DOHH2 (cell line): ENCODE measurements around the gene GBA3.

Source experiments
- H3F3A ChIP-seq: fragments of 200-600 bp; sonication (generic), shearing (Covaris generic); 2 replicates; pipeline ENCODE4 v1.6.0; 2016; ENCODE audit warnings: antibody characterized with exemption, mild to moderate bottlenecking; ENCODE audit not compliant: control insufficient read depth, insufficient read depth
- H3K27ac ChIP-seq: fragments of 200-600 bp; sonication (generic); 2 replicates; pipeline ENCODE4 v1.5.1; 2014; ENCODE audit warnings: low read depth, mild to moderate bottlenecking, low read length, moderate library complexity
- H3K27me3 ChIP-seq: fragments of 200-600 bp; sonication (generic); 2 replicates; pipeline ENCODE4 v1.6.1; 2014; ENCODE audit warnings: mild to moderate bottlenecking, low read length, mixed read lengths; ENCODE audit not compliant: control insufficient read depth
- H3K36me3 ChIP-seq: fragments of 200-600 bp; sonication (generic); 2 replicates; pipeline ENCODE4 v1.6.1; 2014; ENCODE audit warnings: mild to moderate bottlenecking, low read length, moderate library complexity, mixed read lengths; ENCODE audit not compliant: control insufficient read depth
- H3K4me1 ChIP-seq: fragments of 200-600 bp; sonication (generic); 2 replicates; pipeline ENCODE4 v1.6.1; 2014; ENCODE audit warnings: mild to moderate bottlenecking, low read length, mixed read lengths; ENCODE audit not compliant: control insufficient read depth
- H3K4me2 ChIP-seq: fragments of 200-600 bp; sonication (generic); 2 replicates; pipeline ENCODE4 v1.6.0; 2014; ENCODE audit warnings: mild to moderate bottlenecking, low read length, moderate library complexity
- H3K4me3 ChIP-seq: fragments of 200-600 bp; sonication (generic); 2 replicates; pipeline ENCODE4 v1.5.1; 2014; ENCODE audit warnings: mild to moderate bottlenecking, low read length, mixed read lengths
- H3K79me2 ChIP-seq: fragments of 200-600 bp; sonication (generic); 2 replicates; pipeline ENCODE4 v1.6.1; 2014; ENCODE audit warnings: mild to moderate bottlenecking, low read length, mixed read lengths; ENCODE audit not compliant: control insufficient read depth
- H3K9me2 ChIP-seq: fragments of 200-600 bp; sonication (generic); replicated peaks from 2 replicates; pipeline ENCODE4 v1.6.1; 2014; ENCODE audit warnings: mild to moderate bottlenecking, low read length, mixed read lengths; ENCODE audit not compliant: control insufficient read depth
- H3K9me3 ChIP-seq: fragments of 200-600 bp; sonication (generic); 2 replicates; pipeline ENCODE4 v1.6.1; 2014; ENCODE audit warnings: antibody characterized with exemption, low read length, mixed read lengths; ENCODE audit not compliant: control insufficient read depth, insufficient read depth
- H4K20me1 ChIP-seq: fragments of 200-600 bp; sonication (generic); 2 replicates; pipeline ENCODE4 v1.6.0; 2014; ENCODE audit warnings: low read depth, mild to moderate bottlenecking, antibody characterized with exemption, low read length, moderate library complexity; ENCODE audit not compliant: control insufficient read depth, insufficient read depth
- EZH2phosphoT487 ChIP-seq: fragments of 200-600 bp; sonication (generic); IDR thresholded peaks from 2 replicates; pipeline ENCODE4 v1.6.1; 2017; ENCODE audit warnings: borderline replicate concordance, mild to moderate bottlenecking, antibody characterized with exemption, low read length, moderate library complexity, mixed read lengths
- TF ChIP-seq, protein P1 (sequence below): fragments of 200-600 bp; sonication (generic); IDR thresholded peaks from one replicate; pipeline ENCODE4 v1.5.1; 2014; ENCODE audit warnings: antibody characterized with exemption, mild to moderate bottlenecking, low read depth, low read length; ENCODE audit not compliant: poor library complexity, severe bottlenecking

GBA3 gene

GRCh38 chr4:22712529-22712928 lies 19.8 kb downstream of the GBA3 start:
- no peak overlapping the region for H3K4me3 ChIP-seq
- TF ChIP-seq, protein P1, sequence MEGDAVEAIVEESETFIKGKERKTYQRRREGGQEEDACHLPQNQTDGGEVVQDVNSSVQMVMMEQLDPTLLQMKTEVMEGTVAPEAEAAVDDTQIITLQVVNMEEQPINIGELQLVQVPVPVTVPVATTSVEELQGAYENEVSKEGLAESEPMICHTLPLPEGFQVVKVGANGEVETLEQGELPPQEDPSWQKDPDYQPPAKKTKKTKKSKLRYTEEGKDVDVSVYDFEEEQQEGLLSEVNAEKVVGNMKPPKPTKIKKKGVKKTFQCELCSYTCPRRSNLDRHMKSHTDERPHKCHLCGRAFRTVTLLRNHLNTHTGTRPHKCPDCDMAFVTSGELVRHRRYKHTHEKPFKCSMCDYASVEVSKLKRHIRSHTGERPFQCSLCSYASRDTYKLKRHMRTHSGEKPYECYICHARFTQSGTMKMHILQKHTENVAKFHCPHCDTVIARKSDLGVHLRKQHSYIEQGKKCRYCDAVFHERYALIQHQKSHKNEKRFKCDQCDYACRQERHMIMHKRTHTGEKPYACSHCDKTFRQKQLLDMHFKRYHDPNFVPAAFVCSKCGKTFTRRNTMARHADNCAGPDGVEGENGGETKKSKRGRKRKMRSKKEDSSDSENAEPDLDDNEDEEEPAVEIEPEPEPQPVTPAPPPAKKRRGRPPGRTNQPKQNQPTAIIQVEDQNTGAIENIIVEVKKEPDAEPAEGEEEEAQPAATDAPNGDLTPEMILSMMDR: no peak
- no peak for TF ChIP-seq EZH2phosphoT487
- no peaks in the 10 kb centered on the region for H3K9me3 ChIP-seq
- H4K20me1 ChIP-seq: no peaks in the 10 kb centered on the region
- no peak overlapping the region for H3K4me2 ChIP-seq
- H3K27me3 ChIP-seq: no peaks in the 10 kb centered on the region
- no peaks in the 10 kb centered on the region for H3K36me3 ChIP-seq
- no peaks in the 10 kb centered on the region for H3K4me1 ChIP-seq
- no peaks in the 10 kb centered on the region for H3K79me2 ChIP-seq
- no peaks in the 10 kb centered on the region for H3F3A ChIP-seq
- H3K9me2 ChIP-seq: no peaks in the 10 kb centered on the region; the same call in 1 of the 2 replicates
- H3K27ac ChIP-seq: no peak overlapping the region

GRCh38 chr4:22713841-22714240 lies 21.1 kb downstream of the GBA3 start:
- H4K20me1 ChIP-seq: no peaks in the 10 kb centered on the region
- no peaks in the 10 kb centered on the region for H3K9me3 ChIP-seq
- H3K27ac ChIP-seq: no peak overlapping the region
- TF ChIP-seq EZH2phosphoT487: no peak
- TF ChIP-seq, protein P1: no peak
- no peaks in the 10 kb centered on the region; the same call in 1 of the 2 replicates for H3K9me2 ChIP-seq
- no peaks in the 10 kb centered on the region for H3K4me1 ChIP-seq
- no peaks in the 10 kb centered on the region for H3K36me3 ChIP-seq
- H3K79me2 ChIP-seq: no peaks in the 10 kb centered on the region
- no peaks in the 10 kb centered on the region for H3K27me3 ChIP-seq
- H3K4me2 ChIP-seq: no peak overlapping the region
- H3K4me3 ChIP-seq: no peak overlapping the region
- H3F3A ChIP-seq: no peaks in the 10 kb centered on the region

- H3K4me1 ChIP-seq: no peaks in the 10 kb centered on the region
- no peak overlapping the region for H3K27ac ChIP-seq
- TF ChIP-seq, protein P1: no peak
- no peak for TF ChIP-seq EZH2phosphoT487
- H3K27me3 ChIP-seq: no peaks in the 10 kb centered on the region
- H3K9me3 ChIP-seq: no peaks in the 10 kb centered on the region
- H3K4me2 ChIP-seq: no peak overlapping the region
- H4K20me1 ChIP-seq: no peaks in the 10 kb centered on the region
- no peaks in the 10 kb centered on the region for H3K79me2 ChIP-seq
- no peaks in the 10 kb centered on the region for H3K36me3 ChIP-seq
- H3F3A ChIP-seq: no peaks in the 10 kb centered on the region
- H3K4me3 ChIP-seq: no peak overlapping the region
- no peaks in the 10 kb centered on the region for H3K9me2 ChIP-seq
These were observed 26.5 kb downstream of the GBA3 start for GRCh38 chr4:22719218-22719617.
